ENCODE data around the gene TMEM140. TPM values are rescaled to one million over a fixed set of nuclear protein-coding genes. Genes with fewer than 3 reads are reported as not detected.

Gene TMEM140
- total and polyA plus RNA-seq, 9 of the 15 experiments (the other 6 are each of a cell fraction or from before 2014, with no cell fraction given) = 0.03 to 0.82 (median 0.23) TPM

DNA sequence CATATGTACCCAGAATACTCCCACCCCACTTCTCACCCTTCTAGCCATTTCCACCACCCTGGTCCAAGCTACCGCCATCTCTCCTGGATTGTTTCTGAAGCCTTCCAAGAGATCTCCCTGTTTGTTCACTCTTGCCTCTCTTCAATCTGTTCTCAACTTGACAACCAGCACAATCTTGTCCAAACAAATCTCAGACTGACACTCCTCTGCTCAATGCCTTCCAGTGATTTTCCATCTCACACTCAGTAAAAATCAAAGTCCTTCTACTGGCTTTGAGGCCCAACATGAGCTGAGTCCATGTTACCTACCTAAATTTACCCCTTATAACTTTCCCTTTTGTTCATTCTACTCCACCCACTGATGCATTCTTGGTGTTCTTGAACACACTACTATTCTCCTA, 33.2 kb upstream of the TMEM140 start:
- Histone ChIP-seq H3K9me3 (replicated peaks; ENCODE audit: control insufficient read depth, insufficient read depth, low read depth, low read length) (no peaks in the 10 kb centered on the region), H3K4me2 (ENCODE audit: insufficient read depth, low read length) (no peak overlapping the region), H3K36me3 (ENCODE audit: control insufficient read depth, insufficient read depth, low read length) (no peaks in the 10 kb centered on the region), H3K79me2 (ENCODE audit: control insufficient read depth, insufficient read depth, low read length) (no peaks in the 10 kb centered on the region), H3K9ac (ENCODE audit: insufficient read depth in 1 of 2, low read depth in 2 of 2, low read length in 2 of 2) (no peak overlapping the region), H3K4me1 (replicated peaks in 1 of 2; ENCODE audit: control insufficient read depth in 2 of 2, insufficient read depth in 2 of 2, low read length in 2 of 2) (no peaks in the 10 kb centered on the region), H4K20me1 (replicated peaks; ENCODE audit: control insufficient read depth, insufficient read depth, low read length) (no peaks in the 10 kb centered on the region), H3K4me3 (no peak overlapping the region), H3K9me1 (ENCODE audit: control insufficient read depth, insufficient read depth, low read length) (no peaks in the 10 kb centered on the region), H2AFZ (ENCODE audit: low read depth, low read length) (no peak overlapping the region), H3K27ac (ENCODE audit: extremely low read depth, low read depth, low read length) (no peak overlapping the region), H3K27me3 (ENCODE audit: control insufficient read depth in 2 of 2, insufficient read depth in 2 of 2, low read length in 2 of 2) (peaks cover 0 to 13% of the 10 kb centered on the region in 2 experiments; a peak in 3 of 5 replicates)
- TF ChIP-seq, protein P1, sequence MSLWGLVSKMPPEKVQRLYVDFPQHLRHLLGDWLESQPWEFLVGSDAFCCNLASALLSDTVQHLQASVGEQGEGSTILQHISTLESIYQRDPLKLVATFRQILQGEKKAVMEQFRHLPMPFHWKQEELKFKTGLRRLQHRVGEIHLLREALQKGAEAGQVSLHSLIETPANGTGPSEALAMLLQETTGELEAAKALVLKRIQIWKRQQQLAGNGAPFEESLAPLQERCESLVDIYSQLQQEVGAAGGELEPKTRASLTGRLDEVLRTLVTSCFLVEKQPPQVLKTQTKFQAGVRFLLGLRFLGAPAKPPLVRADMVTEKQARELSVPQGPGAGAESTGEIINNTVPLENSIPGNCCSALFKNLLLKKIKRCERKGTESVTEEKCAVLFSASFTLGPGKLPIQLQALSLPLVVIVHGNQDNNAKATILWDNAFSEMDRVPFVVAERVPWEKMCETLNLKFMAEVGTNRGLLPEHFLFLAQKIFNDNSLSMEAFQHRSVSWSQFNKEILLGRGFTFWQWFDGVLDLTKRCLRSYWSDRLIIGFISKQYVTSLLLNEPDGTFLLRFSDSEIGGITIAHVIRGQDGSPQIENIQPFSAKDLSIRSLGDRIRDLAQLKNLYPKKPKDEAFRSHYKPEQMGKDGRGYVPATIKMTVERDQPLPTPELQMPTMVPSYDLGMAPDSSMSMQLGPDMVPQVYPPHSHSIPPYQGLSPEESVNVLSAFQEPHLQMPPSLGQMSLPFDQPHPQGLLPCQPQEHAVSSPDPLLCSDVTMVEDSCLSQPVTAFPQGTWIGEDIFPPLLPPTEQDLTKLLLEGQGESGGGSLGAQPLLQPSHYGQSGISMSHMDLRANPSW (CRISPR knock-in tag; IDR thresholded peaks at IDR 0.05) = no peak
- TF ChIP-seq KDM1A (IDR thresholded peaks at IDR 0.05) = peak; percentile 67 to 68
- ChIA-PET POLR2A (interaction anchor here (1.2 kb wide), 1 partner anchor 14 kb away, joined by 3 read pairs; no protein-coding TSS in a partner anchor), CTCF (ENCODE audit: low intra/inter-chr PET ratio) (no interaction called here)
- no TSS peak for BruUV-seq (replicated peaks)
- in situ Hi-C loops (cut with MboI) (no loop called here), intact Hi-C loops (cut with micrococcal nuclease) (no loop called here)
- no peak for ATAC-seq
- no peak for FAIRE-seq
- no peak for DNase-seq (ENCODE audit: extremely low read depth in 1 of 4, low spot score in 3 of 4)
- WGBS (ENCODE audit: insufficient coverage, low coverage, missing lambda C conversion rate) = 0% methylated on average over 1 of the region's 1 CpG

GRCh38 chr7:135117096-135117495, 30.8 kb upstream of the TMEM140 start:
- Histone ChIP-seq H3K36me3 (ENCODE audit: control insufficient read depth, insufficient read depth, low read length) (no peaks in the 10 kb centered on the region), H3K4me1 (replicated peaks in 1 of 2; ENCODE audit: control insufficient read depth in 2 of 2, insufficient read depth in 2 of 2, low read length in 2 of 2) (no peaks in the 10 kb centered on the region), H3K27ac (ENCODE audit: extremely low read depth, low read depth, low read length) (no peak overlapping the region), H3K4me2 (ENCODE audit: insufficient read depth, low read length) (no peak overlapping the region), H3K9me3 (replicated peaks; ENCODE audit: control insufficient read depth, insufficient read depth, low read depth, low read length) (no peaks in the 10 kb centered on the region), H4K20me1 (replicated peaks; ENCODE audit: control insufficient read depth, insufficient read depth, low read length) (no peaks in the 10 kb centered on the region), H3K79me2 (ENCODE audit: control insufficient read depth, insufficient read depth, low read length) (no peaks in the 10 kb centered on the region), H2AFZ (ENCODE audit: low read depth, low read length) (no peak overlapping the region), H3K9me1 (ENCODE audit: control insufficient read depth, insufficient read depth, low read length) (no peaks in the 10 kb centered on the region), H3K4me3 (no peak overlapping the region), H3K27me3 (ENCODE audit: control insufficient read depth in 2 of 2, insufficient read depth in 2 of 2, low read length in 2 of 2) (peaks cover 0 to 10% of the 10 kb centered on the region in 2 experiments; a peak in 1 of 5 replicates), H3K9ac (ENCODE audit: insufficient read depth in 1 of 2, low read depth in 2 of 2, low read length in 2 of 2) (no peak overlapping the region)
- intact Hi-C loops (cut with micrococcal nuclease) (no loop called here), in situ Hi-C loops (cut with MboI) (no loop called here)
- DNase-seq (ENCODE audit: extremely low read depth in 1 of 4, low spot score in 3 of 4) (no peak), FAIRE-seq (no peak), ATAC-seq (no peak)
- ChIA-PET POLR2A (no interaction called here), CTCF (ENCODE audit: low intra/inter-chr PET ratio) (no interaction called here)
- BruUV-seq (replicated peaks) = no TSS peak
- 0% methylated on average over 1 of the region's 1 CpG for WGBS (ENCODE audit: insufficient coverage, low coverage, missing lambda C conversion rate)
- TF ChIP-seq ZNF444 (CRISPR knock-in tag; IDR thresholded peaks at IDR 0.05) (no peak), CBX8 (IDR thresholded peaks at IDR 0.05; ENCODE audit: borderline replicate concordance, extremely low read depth, low read depth, low read length, poor library complexity, severe bottlenecking) (no peak), CHAMP1 (IDR thresholded peaks at IDR 0.05) (no peak), ZNF668 (CRISPR knock-in tag; IDR thresholded peaks at IDR 0.05) (no peak), SMAD3 (CRISPR knock-in tag; conservative IDR thresholded peaks at IDR 0.05) (no peak)
- TF ChIP-seq, protein P2, sequence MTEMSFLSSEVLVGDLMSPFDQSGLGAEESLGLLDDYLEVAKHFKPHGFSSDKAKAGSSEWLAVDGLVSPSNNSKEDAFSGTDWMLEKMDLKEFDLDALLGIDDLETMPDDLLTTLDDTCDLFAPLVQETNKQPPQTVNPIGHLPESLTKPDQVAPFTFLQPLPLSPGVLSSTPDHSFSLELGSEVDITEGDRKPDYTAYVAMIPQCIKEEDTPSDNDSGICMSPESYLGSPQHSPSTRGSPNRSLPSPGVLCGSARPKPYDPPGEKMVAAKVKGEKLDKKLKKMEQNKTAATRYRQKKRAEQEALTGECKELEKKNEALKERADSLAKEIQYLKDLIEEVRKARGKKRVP (CRISPR knock-in tag; IDR thresholded peaks at IDR 0.05) = no peak

Measured in K562 (cell line).